Measurements from ENCODE around the gene ZNF611. TPM values are rescaled to one million over a fixed set of nuclear protein-coding genes. Genes with fewer than 3 reads are reported as not detected.
A peak's percentile ranks its signal among the peaks of the same experiment; 100 is the strongest.
"Not testable (repeated sequence)": the region's sequence is repeated elsewhere in the genome, so short reads cannot be mapped to it uniquely, and the experiment has no call there.

The ZNF611 gene
- total and polyA plus RNA-seq, 2 of the 13 experiments (the other 11 are each of a cell fraction or from before 2014, with no cell fraction given), result 2.7 to 4.1 TPM

DNA sequence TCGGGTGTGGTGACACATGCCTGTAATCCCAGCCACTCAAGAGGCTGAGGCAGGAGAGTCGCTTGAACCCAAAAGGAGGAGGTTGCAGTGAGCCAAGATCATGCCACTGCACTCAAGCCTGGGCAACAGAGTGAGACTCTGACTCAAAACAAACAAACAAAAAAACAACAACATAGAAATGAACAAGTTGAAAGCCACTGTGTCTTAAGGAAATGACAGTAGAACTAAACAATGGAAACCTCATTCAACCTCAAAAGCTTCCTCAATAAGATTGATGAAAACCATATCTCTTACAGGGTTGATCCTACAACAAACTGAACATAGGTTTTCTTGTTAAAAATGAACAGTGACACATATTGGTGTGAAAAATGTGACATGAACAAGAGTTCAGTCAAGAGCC lies 21.8 kb downstream of the ZNF611 start:
- CTCF ChIA-PET (ENCODE audit: low intra/inter-chr PET ratio, low total read pairs); H3K36me3 ChIP-seq (replicated peaks in 1 of 2; ENCODE audit: control insufficient read depth in 1 of 2, insufficient read depth in 2 of 2, low read length in 2 of 2); H3K4me3 ChIP-seq (replicated peaks in 1 of 3; ENCODE audit: insufficient read depth in 1 of 3, low read depth in 2 of 3, low read length in 3 of 3); H3K9ac ChIP-seq (ENCODE audit: insufficient read depth, low read depth, low read length); H4K20me1 ChIP-seq (ENCODE audit: insufficient read depth, low read length); H2AFZ ChIP-seq (ENCODE audit: low read length); H3K4me2 ChIP-seq (ENCODE audit: low read depth, low read length); H3K27me3 ChIP-seq (ENCODE audit: control insufficient read depth in 1 of 2, insufficient read depth in 2 of 2, low read length in 2 of 2); BruUV-seq (replicated peaks); intact Hi-C loops (cut with micrococcal nuclease; ENCODE audit: unreplicated experiment); POLR2A ChIA-PET; FAIRE-seq; H3K9me3 ChIP-seq (ENCODE audit: low read length); in situ Hi-C loops (cut with HindIII; ENCODE audit: extremely low pct_ligation_motif_present, low pct_unique_long_range_greater_than_20kb); DNase-seq (ENCODE audit: low spot score); H3K27ac ChIP-seq (ENCODE audit: extremely low read length, insufficient read depth, low read length); H3K79me2 ChIP-seq (ENCODE audit: insufficient read depth, low read length); ATAC-seq: not testable (repeated sequence)
- WGBS (ENCODE audit: low lambda C conversion rate), result 38% methylated on average over 2 of the region's 2 CpGs
- H3K4me1 ChIP-seq (ENCODE audit: insufficient read depth, low read length), result peaks cover 21% of the 10 kb centered on the region

DNA sequence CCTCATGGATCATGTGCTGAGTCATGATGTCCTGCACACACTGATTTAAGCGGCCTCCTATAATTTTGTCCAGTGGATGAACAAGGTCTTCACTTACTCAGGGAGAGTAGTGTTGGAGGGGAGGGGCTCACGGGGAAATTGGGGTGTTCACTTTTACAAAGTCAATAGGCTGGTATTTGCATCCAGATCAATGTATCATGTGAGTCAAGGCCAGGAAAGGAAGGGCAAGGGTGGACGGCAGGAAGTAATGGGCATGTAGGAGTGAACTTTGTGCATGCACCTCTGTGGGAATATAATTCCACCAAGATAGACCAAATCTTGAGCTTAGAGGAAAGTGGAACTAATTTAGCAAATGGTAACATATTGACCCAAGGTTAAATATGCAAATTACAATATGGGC lies 23.2 kb downstream of the ZNF611 start:
- not testable (repeated sequence) for BruUV-seq (replicated peaks); TF ChIP-seq CREM (CRISPR knock-in tag; IDR thresholded peaks at IDR 0.05)
- TF ChIP-seq FOXA3 (CRISPR knock-in tag; IDR thresholded peaks at IDR 0.05) (peak; percentile 53; the same call in 1 of the 2 replicates), PPARG (CRISPR knock-in tag; conservative IDR thresholded peaks at IDR 0.05) (0 out of 2 replicates have a peak, but pooled peaks have one; percentile 41), NCOA2 (CRISPR knock-in tag; IDR thresholded peaks at IDR 0.05) (peak; percentile 45; the same call in 1 of the 2 replicates), ETV5 (CRISPR knock-in tag; IDR thresholded peaks at IDR 0.05; ENCODE audit: borderline replicate concordance) (peak; percentile 72), CREM (IDR thresholded peaks at IDR 0.05) (peak; percentile 13; the same call in 1 of the 2 replicates), HNF4A (CRISPR knock-in tag; IDR thresholded peaks at IDR 0.05) (peak; percentile 75), ONECUT2 (CRISPR knock-in tag; IDR thresholded peaks at IDR 0.05) (0 out of 2 replicates have a peak, but pooled peaks have one; percentile 39), SOX5 (CRISPR knock-in tag; IDR thresholded peaks at IDR 0.05; ENCODE audit: borderline replicate concordance) (peak; percentile 14; the same call in 1 of the 2 replicates), HOXA3 (CRISPR knock-in tag; IDR thresholded peaks at IDR 0.05) (0 out of 2 replicates have a peak, but pooled peaks have one; percentile 16), TFE3 (CRISPR knock-in tag; IDR thresholded peaks at IDR 0.05) (0 out of 2 replicates have a peak, but pooled peaks have one; percentile 16), SALL1 (CRISPR knock-in tag; IDR thresholded peaks at IDR 0.05) (peak; percentile 41; the same call in 1 of the 2 replicates), ARID5B (CRISPR knock-in tag; IDR thresholded peaks at IDR 0.05) (peak; percentile 67), ZNF629 (CRISPR knock-in tag; conservative IDR thresholded peaks at IDR 0.05) (peak; percentile 54), TEAD3 (CRISPR knock-in tag; optimal IDR thresholded peaks at IDR 0.05; ENCODE audit: borderline replicate concordance) (peak; percentile 47)

More for the DNA sequence above, 23.2 kb downstream of the ZNF611 start:
- peak; percentile 63; the same call in 2 of the 3 replicates for ATAC-seq
- H3K79me2 ChIP-seq (ENCODE audit: insufficient read depth, low read length); H4K20me1 ChIP-seq (ENCODE audit: insufficient read depth, low read length); H3K4me3 ChIP-seq (replicated peaks in 1 of 3; ENCODE audit: insufficient read depth in 1 of 3, low read depth in 2 of 3, low read length in 3 of 3); intact Hi-C loops (cut with micrococcal nuclease; ENCODE audit: unreplicated experiment); H3K27me3 ChIP-seq (ENCODE audit: control insufficient read depth in 1 of 2, insufficient read depth in 2 of 2, low read length in 2 of 2); in situ Hi-C loops (cut with HindIII; ENCODE audit: extremely low pct_ligation_motif_present, low pct_unique_long_range_greater_than_20kb); H2AFZ ChIP-seq (ENCODE audit: low read length); H3K9ac ChIP-seq (ENCODE audit: insufficient read depth, low read depth, low read length); H3K9me3 ChIP-seq (ENCODE audit: low read length); CTCF ChIA-PET (ENCODE audit: low intra/inter-chr PET ratio, low total read pairs); FAIRE-seq; H3K36me3 ChIP-seq (replicated peaks in 1 of 2; ENCODE audit: control insufficient read depth in 1 of 2, insufficient read depth in 2 of 2, low read length in 2 of 2): not testable (repeated sequence)
- DNase-seq (ENCODE audit: low spot score), result peak; percentile 34
- H3K27ac ChIP-seq (ENCODE audit: extremely low read length, insufficient read depth, low read length), result peak overlapping the region; percentile 62
- H3K4me2 ChIP-seq (ENCODE audit: low read depth, low read length), result 0 out of 2 replicates have a peak overlapping the region, but pooled peaks have one; percentile 13
- 49% methylated on average over 3 of the region's 3 CpGs for WGBS (ENCODE audit: low lambda C conversion rate)
- peaks cover 21% of the 10 kb centered on the region for H3K4me1 ChIP-seq (ENCODE audit: insufficient read depth, low read length)
- POLR2A ChIA-PET, result interaction anchor here (1.0 to 1.4 kb wide), 2 partner anchors 22 to 24 kb away, joined by 4 read pairs; no protein-coding TSS in a partner anchor

Data from HepG2 (cell line).